ENCODE results near the gene WWOX. TPM values are rescaled to one million over a fixed set of nuclear protein-coding genes. Genes with fewer than 3 reads are reported as not detected.

WWOX gene
- total RNA-seq, 4 donors from 2014 or later: 12.9 to 53.5 (median 25.6) TPM

- TF ChIP-seq EP300 (IDR thresholded peaks at IDR 0.05): no peak
- TF ChIP-seq CTCF (IDR thresholded peaks at IDR 0.05): no peak
- no peak for TF ChIP-seq POLR2A (IDR thresholded peaks at IDR 0.05)
- TF ChIP-seq POLR2AphosphoS5 (IDR thresholded peaks at IDR 0.05): no peak
- H3K36me3 ChIP-seq: no peaks in the 10 kb centered on the region
- no peak overlapping the region for H3K27ac ChIP-seq
- no peaks in the 10 kb centered on the region for H3K4me1 ChIP-seq
- WGBS, 2 donors (ENCODE audit: low coverage in 1 of 2): 49 to 53% methylated on average over 3 of the region's 3 CpGs
- H3K9me3 ChIP-seq: no peaks in the 10 kb centered on the region
- ATAC-seq: no peak
- no peak overlapping the region for H3K4me3 ChIP-seq
- H3K27me3 ChIP-seq: no peaks in the 10 kb centered on the region
Measured at GRCh38 chr16:78851266-78851665, 751.8 kb downstream of the WWOX start.

- Histone ChIP-seq H3K36me3 (no peaks in the 10 kb centered on the region), H3K9me3 (no peaks in the 10 kb centered on the region), H3K4me3 (no peak overlapping the region), H3K4me1 (no peaks in the 10 kb centered on the region), H3K27me3 (no peaks in the 10 kb centered on the region), H3K27ac (no peak overlapping the region)
- WGBS, 2 donors (ENCODE audit: low coverage in 1 of 2): 83 to 100% methylated on average over 1 to 4 of the region's 4 CpGs
- no peak for ATAC-seq
- TF ChIP-seq POLR2AphosphoS5 (IDR thresholded peaks at IDR 0.05): no peak
- TF ChIP-seq POLR2A (IDR thresholded peaks at IDR 0.05): no peak
- no peak for TF ChIP-seq CTCF (IDR thresholded peaks at IDR 0.05)
- no peak for TF ChIP-seq EP300 (IDR thresholded peaks at IDR 0.05)
Measured at GRCh38 chr16:78852081-78852635, 752.7 kb downstream of the WWOX start.

GRCh38 chr16:78862022-78862421 is 762.6 kb downstream of the WWOX start:
- no peaks in the 10 kb centered on the region for H3K36me3 ChIP-seq
- no peaks in the 10 kb centered on the region for H3K9me3 ChIP-seq
- ATAC-seq: no peak

DNA sequence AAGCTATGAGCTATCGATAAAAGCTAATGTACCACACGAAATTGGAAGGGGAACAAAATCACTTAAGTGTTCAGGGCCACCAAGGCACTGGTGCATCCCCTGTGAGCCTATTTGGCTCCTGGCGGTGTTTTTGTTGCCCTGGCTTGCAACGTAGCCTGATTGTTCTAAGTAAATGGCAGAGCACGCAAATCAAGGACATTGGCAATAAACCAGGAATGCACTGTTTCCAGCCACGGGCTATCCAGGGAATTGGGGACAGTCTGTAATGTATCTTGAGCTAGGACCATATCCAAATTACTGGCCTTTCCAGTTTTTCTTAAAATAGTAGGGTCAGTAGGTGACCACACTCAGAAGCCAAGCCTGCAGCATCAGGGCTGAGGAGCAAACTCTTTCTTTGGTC is 767.1 kb downstream of the WWOX start:
- Histone ChIP-seq H3K36me3 (no peaks in the 10 kb centered on the region), H3K4me1 (peaks cover 0 to 8% (median 2%) of the 10 kb centered on the region in 3 donors), H3K27ac (no peak overlapping the region), H3K27me3 (no peaks in the 10 kb centered on the region), H3K4me3 (no peak overlapping the region), H3K9me3 (no peaks in the 10 kb centered on the region)
- WGBS, 2 donors (ENCODE audit: low coverage in 1 of 2): 42 to 51% methylated on average over 3 to 6 of the region's 6 CpGs
- no peak for TF ChIP-seq POLR2A (IDR thresholded peaks at IDR 0.05)
- TF ChIP-seq POLR2AphosphoS5 (IDR thresholded peaks at IDR 0.05): no peak
- no peak for ATAC-seq

More at GRCh38 chr16:78862022-78862421, 762.6 kb downstream of the WWOX start:
- Histone ChIP-seq H3K4me1 (peaks cover 0 to 7% (median 2%) of the 10 kb centered on the region in 3 donors), H3K27ac (no peak overlapping the region), H3K4me3 (no peak overlapping the region), H3K27me3 (no peaks in the 10 kb centered on the region)
- WGBS, 2 donors (ENCODE audit: low coverage in 1 of 2): 91 to 100% methylated on average over 2 of the region's 2 CpGs
- TF ChIP-seq POLR2AphosphoS5 (IDR thresholded peaks at IDR 0.05) (no peak), CTCF (IDR thresholded peaks at IDR 0.05) (no peak), POLR2A (IDR thresholded peaks at IDR 0.05) (no peak), EP300 (IDR thresholded peaks at IDR 0.05) (no peak)

GRCh38 chr16:78869492-78869891 is 770.0 kb downstream of the WWOX start:
- ATAC-seq: no peak
- no peaks in the 10 kb centered on the region for H3K27me3 ChIP-seq
- H3K4me3 ChIP-seq: no peak overlapping the region
- H3K27ac ChIP-seq: no peak overlapping the region
- H3K36me3 ChIP-seq: no peaks in the 10 kb centered on the region
- no peak for TF ChIP-seq CTCF (IDR thresholded peaks at IDR 0.05)
- TF ChIP-seq POLR2AphosphoS5 (IDR thresholded peaks at IDR 0.05): no peak
- TF ChIP-seq POLR2A (IDR thresholded peaks at IDR 0.05): no peak
- TF ChIP-seq EP300 (IDR thresholded peaks at IDR 0.05): no peak
- 86 to 100% methylated on average over 1 to 7 of the region's 7 CpGs for WGBS, 2 donors (ENCODE audit: low coverage in 1 of 2)
- H3K9me3 ChIP-seq: no peaks in the 10 kb centered on the region
- H3K4me1 ChIP-seq: peaks cover 0 to 8% (median 2%) of the 10 kb centered on the region in 3 donors

Measured in gastroesophageal sphincter (tissue), 4 donors.